GM12872 (cell line): ENCODE measurements around the gene SCYGR5.

Experiments
- CTCF ChIP-seq: IDR thresholded peaks from 3 replicates; pipeline ENCODE4 v1.5.1; 2011; ENCODE audit warnings: low read depth, mild to moderate bottlenecking, low read length, moderate library complexity; ENCODE audit not compliant: insufficient read depth

Gene SCYGR5

GRCh38 chr2:227706859-227707258 lies 40.3 kb downstream of the SCYGR5 start:
- TF ChIP-seq CTCF = no peak

GRCh38 chr2:227707390-227707789 lies 40.8 kb downstream of the SCYGR5 start:
- TF ChIP-seq CTCF = no peak

DNA sequence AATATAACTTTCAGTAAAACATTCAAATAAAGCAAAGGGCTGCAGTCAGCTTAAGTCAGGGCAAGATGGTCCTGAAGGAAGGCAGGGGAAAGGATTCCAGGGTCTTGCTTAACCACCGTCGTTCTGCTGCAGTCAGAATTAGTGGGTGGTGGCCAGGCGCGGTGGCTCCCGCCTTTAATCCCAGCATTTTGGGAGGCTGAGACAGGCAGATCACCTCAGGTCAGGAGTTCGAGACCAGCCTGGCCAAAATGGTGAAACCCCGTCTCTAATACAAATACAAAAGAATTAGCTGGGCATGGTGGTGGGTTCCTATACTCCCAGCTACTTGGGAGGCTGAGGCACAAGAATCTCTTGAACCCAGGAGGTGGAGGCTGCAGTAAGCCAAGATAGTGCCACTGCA lies 44.4 kb downstream of the SCYGR5 start:
- TF ChIP-seq CTCF = no peak

DNA sequence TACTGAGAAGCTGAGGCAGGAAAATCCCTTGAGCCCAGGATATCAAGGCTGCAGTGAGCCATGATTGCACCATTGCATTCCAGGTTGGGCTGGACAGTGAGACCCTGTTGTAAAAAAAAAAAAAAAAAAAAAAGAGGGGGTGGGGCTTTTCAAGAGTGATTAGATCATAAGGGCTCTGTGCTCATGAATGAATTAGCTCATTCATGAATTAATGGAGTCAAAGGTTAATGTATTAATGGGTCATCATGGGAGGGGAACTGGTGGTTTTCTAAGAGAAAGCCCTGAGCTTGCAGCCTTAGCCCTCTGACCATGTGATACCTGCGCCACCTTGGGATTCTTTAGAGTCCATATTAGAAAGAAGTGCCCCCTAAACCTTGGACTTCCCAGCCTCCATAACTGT lies 46.7 kb downstream of the SCYGR5 start:
- TF ChIP-seq CTCF = no peak

DNA sequence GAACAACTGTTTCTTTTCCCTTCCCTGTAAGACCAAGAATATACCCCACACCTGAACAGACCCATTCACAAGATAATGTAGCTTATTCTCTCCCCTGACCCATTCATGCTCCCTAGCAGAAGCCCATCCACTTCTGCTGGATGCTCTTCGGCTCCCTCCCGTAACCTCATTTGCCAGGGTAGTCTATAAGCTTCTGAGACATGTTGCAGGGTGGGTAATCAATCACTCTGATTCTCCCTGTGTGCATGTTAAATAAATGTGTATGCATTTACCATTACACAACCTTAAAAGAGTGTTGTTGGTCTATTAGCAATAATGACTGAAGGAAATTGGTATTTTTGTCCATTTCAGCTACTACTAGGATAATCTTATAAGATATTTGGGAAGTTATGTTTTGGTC lies 49.9 kb downstream of the SCYGR5 start:
- no peak for TF ChIP-seq CTCF
